PC-9 (cell line): ENCODE results near the gene MRPL53.

Source experiments
- CTCF ChIP-seq: fragments of 200-600 bp; sonication (generic); conservative IDR thresholded peaks from 2 replicates; pipeline ENCODE4 v1.6.1; 2017; ENCODE audit warnings: mixed run types, antibody characterized with exemption, mild to moderate bottlenecking, moderate library complexity
- EZH2 ChIP-seq: fragments of 200-600 bp; sonication (generic); IDR thresholded peaks from 2 replicates; pipeline ENCODE4 v1.8.0; 2017; ENCODE audit warnings: antibody characterized with exemption, low read depth

- TF ChIP-seq CTCF (no peak), EZH2 (no peak)
Measured at GRCh38 chr2:74429487-74430451, 42.7 kb downstream of the MRPL53 start.
